ENCODE measurements around the gene NPM3.

NPM3 gene

DNA sequence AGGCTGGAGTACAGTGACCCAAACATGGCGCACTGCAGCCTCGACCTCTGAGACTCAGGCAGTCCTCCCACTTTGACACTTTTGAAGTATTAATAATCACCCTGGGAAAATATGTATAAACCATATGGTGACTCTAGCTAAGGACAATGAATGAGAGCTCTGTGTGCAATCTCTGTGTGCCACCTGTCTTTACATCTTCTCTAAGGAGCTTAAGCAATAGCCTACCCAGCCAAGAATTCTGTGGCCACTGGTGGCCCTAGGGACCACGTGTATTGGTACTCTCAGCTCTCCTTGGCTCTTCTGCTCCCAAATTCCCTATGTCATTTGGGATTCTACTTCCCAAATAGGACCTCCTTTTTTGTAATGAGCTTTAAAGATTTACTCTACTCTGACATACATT is 31.0 kb downstream of the NPM3 start:
- no peaks in the 10 kb centered on the region for H3K36me3 ChIP-seq (ENCODE audit: insufficient read depth, low read length)
- no peak overlapping the region for H3K9ac ChIP-seq (ENCODE audit: low read depth, low read length, poor library complexity, severe bottlenecking)
- no peaks in the 10 kb centered on the region for H3K4me1 ChIP-seq (ENCODE audit: insufficient read depth, low read length, poor library complexity, severe bottlenecking)
- no peak overlapping the region for H2AFZ ChIP-seq (ENCODE audit: low read length)
- no peaks in the 10 kb centered on the region for H3F3A ChIP-seq (ENCODE audit: low read depth)
- TF ChIP-seq CTCF (conservative IDR thresholded peaks at IDR 0.05; ENCODE audit: low read length) (no peak), EZH2phosphoT487 (IDR thresholded peaks at IDR 0.05; ENCODE audit: borderline replicate concordance) (no peak)
- no peaks in the 10 kb centered on the region for H3K27me3 ChIP-seq (ENCODE audit: insufficient read depth, low read length, poor library complexity, severe bottlenecking)
- H3K9me2 ChIP-seq (replicated peaks; ENCODE audit: low read depth, low read length): no peaks in the 10 kb centered on the region
- no peaks in the 10 kb centered on the region for H4K20me1 ChIP-seq (ENCODE audit: insufficient read depth, low read length, poor library complexity, severe bottlenecking)
- H3K79me2 ChIP-seq (ENCODE audit: insufficient read depth, low read length): no peaks in the 10 kb centered on the region
- no peak overlapping the region for H3K4me3 ChIP-seq (ENCODE audit: low read length, poor library complexity, severe bottlenecking)
- H3K4me2 ChIP-seq (ENCODE audit: low read depth, low read length, poor library complexity, severe bottlenecking): no peak overlapping the region
- no peaks in the 10 kb centered on the region for H3K9me3 ChIP-seq (ENCODE audit: insufficient read depth, low read depth, low read length)

DNA sequence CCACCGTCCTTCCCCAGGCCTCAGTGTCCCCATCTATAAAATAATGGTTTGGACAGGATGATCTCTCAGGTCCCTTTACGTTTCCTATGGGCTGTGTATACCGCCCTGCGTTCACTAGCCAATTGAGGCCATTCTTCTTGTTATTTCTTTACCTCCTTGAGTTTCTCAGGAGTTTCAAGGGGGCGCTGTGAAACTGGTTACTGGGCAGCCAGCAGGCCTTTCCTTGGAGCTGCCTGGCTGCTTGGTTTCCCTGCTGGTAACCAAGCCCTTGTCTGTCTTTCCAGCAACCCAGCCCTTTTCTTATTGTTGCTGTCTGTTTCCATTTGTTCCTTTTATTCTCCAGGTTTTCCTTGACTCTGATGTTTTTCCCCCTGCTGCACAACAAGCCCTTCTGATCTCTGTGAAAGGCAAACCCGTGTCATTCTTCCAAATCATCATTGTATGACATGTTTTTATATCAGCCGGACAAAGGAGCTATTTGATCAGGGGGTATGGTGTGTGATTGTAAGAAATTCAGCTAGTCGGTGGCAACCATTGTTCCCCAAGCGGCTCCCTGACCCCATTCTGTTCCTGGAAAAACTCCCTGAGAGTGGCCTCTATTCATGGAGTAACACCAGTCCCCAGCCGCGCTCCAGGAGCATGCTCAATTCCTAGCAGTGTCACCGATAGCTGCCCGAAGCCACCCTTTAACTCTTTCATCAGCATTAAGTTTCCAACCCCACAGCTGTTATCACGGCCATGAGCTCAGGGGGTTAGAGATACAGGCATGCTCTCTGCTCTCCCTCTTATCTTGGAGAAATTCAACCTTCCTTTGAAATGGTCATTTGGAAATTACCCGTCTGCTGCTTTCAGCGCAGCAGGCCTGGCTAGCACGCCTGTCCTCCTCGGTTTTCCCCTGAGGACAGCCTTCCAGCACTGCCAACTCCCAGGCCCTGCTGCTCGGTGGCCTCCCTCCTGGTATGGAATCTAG is 33.9 kb downstream of the NPM3 start:
- H3K36me3 ChIP-seq (ENCODE audit: insufficient read depth, low read length): no peaks in the 10 kb centered on the region
- H2AFZ ChIP-seq (ENCODE audit: low read length): no peak overlapping the region
- no peaks in the 10 kb centered on the region for H3F3A ChIP-seq (ENCODE audit: low read depth)
- no peak overlapping the region for H3K4me3 ChIP-seq (ENCODE audit: low read length, poor library complexity, severe bottlenecking)
- H4K20me1 ChIP-seq (ENCODE audit: insufficient read depth, low read length, poor library complexity, severe bottlenecking): no peaks in the 10 kb centered on the region
- H3K79me2 ChIP-seq (ENCODE audit: insufficient read depth, low read length): no peaks in the 10 kb centered on the region
- no peaks in the 10 kb centered on the region for H3K9me2 ChIP-seq (replicated peaks; ENCODE audit: low read depth, low read length)
- H3K9me3 ChIP-seq (ENCODE audit: insufficient read depth, low read depth, low read length): no peaks in the 10 kb centered on the region
- peak; percentile 28; the same call in 1 of the 2 replicates for TF ChIP-seq CTCF (conservative IDR thresholded peaks at IDR 0.05; ENCODE audit: low read length)
- no peak for TF ChIP-seq EZH2phosphoT487 (IDR thresholded peaks at IDR 0.05; ENCODE audit: borderline replicate concordance)
- no peaks in the 10 kb centered on the region for H3K4me1 ChIP-seq (ENCODE audit: insufficient read depth, low read length, poor library complexity, severe bottlenecking)
- H3K9ac ChIP-seq (ENCODE audit: low read depth, low read length, poor library complexity, severe bottlenecking): no peak overlapping the region
- no peaks in the 10 kb centered on the region for H3K27me3 ChIP-seq (ENCODE audit: insufficient read depth, low read length, poor library complexity, severe bottlenecking)
- no peak overlapping the region for H3K4me2 ChIP-seq (ENCODE audit: low read depth, low read length, poor library complexity, severe bottlenecking)

GRCh38 chr10:101748496-101748895 is 34.8 kb downstream of the NPM3 start:
- H3K9ac ChIP-seq (ENCODE audit: low read depth, low read length, poor library complexity, severe bottlenecking): no peak overlapping the region
- no peaks in the 10 kb centered on the region for H3K9me2 ChIP-seq (replicated peaks; ENCODE audit: low read depth, low read length)
- no peaks in the 10 kb centered on the region for H3K36me3 ChIP-seq (ENCODE audit: insufficient read depth, low read length)
- H3K4me2 ChIP-seq (ENCODE audit: low read depth, low read length, poor library complexity, severe bottlenecking): no peak overlapping the region
- H3K79me2 ChIP-seq (ENCODE audit: insufficient read depth, low read length): no peaks in the 10 kb centered on the region
- TF ChIP-seq EZH2phosphoT487 (IDR thresholded peaks at IDR 0.05; ENCODE audit: borderline replicate concordance) (no peak), CTCF (conservative IDR thresholded peaks at IDR 0.05; ENCODE audit: low read length) (no peak)
- no peaks in the 10 kb centered on the region for H3K27me3 ChIP-seq (ENCODE audit: insufficient read depth, low read length, poor library complexity, severe bottlenecking)
- no peak overlapping the region for H2AFZ ChIP-seq (ENCODE audit: low read length)
- no peaks in the 10 kb centered on the region for H4K20me1 ChIP-seq (ENCODE audit: insufficient read depth, low read length, poor library complexity, severe bottlenecking)
- H3F3A ChIP-seq (ENCODE audit: low read depth): no peaks in the 10 kb centered on the region
- H3K4me1 ChIP-seq (ENCODE audit: insufficient read depth, low read length, poor library complexity, severe bottlenecking): no peaks in the 10 kb centered on the region
- no peak overlapping the region for H3K4me3 ChIP-seq (ENCODE audit: low read length, poor library complexity, severe bottlenecking)
- no peaks in the 10 kb centered on the region for H3K9me3 ChIP-seq (ENCODE audit: insufficient read depth, low read depth, low read length)
